ENCODE data around the gene NRBP1. TPM values are rescaled to one million over a fixed set of nuclear protein-coding genes. Genes with fewer than 3 reads are reported as not detected.

The NRBP1 gene
- 79.3 and 91.0 TPM in 2 replicates for total RNA-seq

DNA sequence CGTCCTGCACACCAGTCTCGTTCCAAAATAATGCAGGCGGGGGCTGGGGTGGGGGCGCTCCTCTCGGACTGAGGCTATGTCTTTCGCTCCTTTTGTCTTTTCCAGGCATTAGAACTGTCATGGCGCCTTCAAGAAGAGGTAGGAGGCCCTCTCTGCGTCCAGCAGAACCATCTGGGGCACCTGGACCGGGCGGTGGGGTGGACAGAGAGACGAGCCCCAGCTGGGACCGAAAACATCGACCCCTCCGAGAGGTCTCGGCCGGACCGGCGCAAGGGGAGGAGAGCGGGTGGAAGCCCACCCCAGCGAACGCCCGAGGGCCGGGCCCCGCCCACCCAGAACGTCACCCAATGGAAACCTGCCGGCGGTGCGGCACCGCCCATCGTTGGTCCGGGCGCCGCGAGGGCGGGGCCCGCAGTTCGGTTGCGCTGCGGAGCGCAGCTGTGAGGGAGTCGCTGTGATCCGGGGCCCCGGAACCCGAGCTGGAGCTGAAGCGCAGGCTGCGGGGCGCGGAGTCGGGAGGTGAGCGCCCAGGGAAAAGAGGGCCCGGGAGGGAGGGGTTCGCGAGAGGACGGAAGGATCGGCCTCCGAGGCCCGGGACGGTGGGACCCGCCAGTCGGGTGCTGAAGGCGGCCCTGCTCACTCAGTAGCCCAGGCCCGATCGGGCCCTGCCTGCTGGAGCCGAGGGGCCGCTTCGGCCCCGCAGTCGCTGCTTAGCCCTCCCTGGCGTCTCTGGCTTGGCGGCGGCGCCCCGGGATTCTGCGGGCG, at the start of gene NRBP1:
NRBP1 (plus strand) TSS at position 419 of the 765 bp plus-strand sequence. CDS start 4,643 bp downstream, outside the sequence.

DNA sequence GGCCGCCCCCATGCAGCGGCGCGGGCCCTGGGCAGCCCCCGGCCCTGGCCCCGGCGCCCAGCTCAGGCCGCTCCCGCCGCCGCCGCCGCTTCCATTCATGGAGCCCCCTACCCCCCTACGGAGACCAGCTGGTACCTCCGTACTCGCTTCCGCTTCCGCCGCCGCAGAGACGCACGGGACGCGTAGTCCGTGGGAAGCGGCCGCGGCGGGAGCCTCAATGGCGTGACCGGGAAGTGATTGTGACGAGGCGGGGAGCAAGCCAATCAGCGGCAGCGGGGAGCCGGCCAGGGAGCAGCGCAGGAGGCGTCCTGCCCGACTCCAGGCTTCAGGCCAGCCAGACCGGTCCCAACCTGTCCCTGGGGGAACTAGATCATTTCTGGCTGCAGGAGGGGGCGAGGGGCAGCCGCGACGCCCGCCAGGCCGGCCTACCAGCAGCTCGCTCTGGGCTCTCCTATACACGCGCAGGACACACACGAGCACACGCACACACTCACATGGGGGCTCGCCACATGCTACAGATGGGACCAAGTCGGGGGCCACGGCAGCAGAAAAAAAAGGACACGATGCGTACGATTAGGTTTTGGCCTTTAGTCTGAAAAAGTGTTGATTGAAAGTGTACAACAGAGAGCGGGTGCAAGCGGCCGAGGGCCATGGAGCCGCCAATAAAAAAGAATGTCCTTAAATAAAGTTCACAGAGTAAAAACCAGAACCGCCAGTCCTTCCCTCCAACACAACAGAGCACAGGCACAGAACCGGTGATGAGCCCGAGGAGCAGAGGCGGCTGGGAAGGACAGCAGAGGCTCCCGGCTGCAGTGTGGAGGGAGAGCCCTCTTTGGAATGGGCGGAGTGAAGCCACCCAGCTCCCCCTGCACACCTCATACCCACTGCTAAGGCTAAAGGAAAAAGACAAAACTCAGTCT, 47.5 kb upstream of the NRBP1 start, which contains the start of gene ZNF513:
ZNF513 (minus strand) TSS at position 109 of the 920 bp plus-strand sequence. CDS start 208 bp downstream, outside the sequence.

GRCh38 chr2:27409321-27410073, 18.9 kb upstream of the NRBP1 start, which contains the start of gene PPM1G:
TSS of gene PPM1G (minus strand) at chr2:27409591. CDS start at chr2:27409422, 169 bp downstream.

GRCh38 chr2:27441958-27442919, 13.8 kb downstream of the NRBP1 start, which contains the start of gene KRTCAP3:
TSS of gene KRTCAP3 (plus strand) at chr2:27442381. CDS start at chr2:27442413, 32 bp downstream.

DNA sequence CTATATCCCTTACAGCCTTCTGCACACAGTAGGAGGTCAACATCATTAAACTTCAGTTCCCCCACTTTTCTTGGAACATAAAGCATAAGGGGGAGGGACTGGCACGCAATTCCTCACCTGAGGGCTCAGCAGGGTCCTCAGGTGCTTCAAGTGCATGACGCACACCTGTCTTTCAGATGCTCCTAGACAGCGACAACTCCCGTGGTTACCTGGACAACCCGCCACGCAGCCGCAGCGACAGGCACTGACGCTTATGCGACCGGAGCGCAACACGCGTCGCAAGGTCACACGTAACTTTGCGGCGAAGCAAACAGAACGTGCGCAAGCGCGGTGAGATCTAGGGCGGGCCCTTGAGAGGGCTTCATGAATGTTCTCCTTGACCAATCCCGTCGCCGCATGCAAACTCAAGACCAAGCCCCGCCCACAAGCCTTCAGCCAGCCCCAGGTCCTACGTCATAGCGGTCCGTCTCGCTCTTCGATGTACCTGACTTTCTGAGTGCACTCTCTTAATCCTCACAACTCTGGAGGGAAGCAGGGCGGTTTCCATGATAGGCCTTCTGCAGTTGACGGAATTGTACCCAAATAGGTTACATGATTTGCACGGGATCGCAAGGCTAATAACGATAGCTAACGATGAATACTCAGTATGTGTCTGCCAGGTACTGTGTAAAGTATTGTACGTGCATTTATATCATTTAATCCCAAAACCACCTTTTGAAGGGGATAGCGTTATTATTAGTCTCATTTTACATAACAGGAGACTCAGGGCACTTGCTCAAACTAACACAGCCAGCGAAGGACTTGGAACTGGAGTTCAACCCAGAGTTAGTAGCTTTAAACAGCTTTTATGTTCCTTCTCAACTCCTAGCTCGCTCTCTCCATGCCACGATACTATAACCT, 61.3 kb downstream of the NRBP1 start, which contains the start of gene IFT172:
IFT172 (minus strand) TSS at position 246 of the 900 bp plus-strand sequence; CDS start at position 156, 90 bp downstream.

Other genes with a start within 250 kb of the NRBP1 start
- 170 and 171 TPM in 2 replicates for gene ATRAID, start 216.6 kb upstream of the NRBP1 start, total RNA-seq
- gene SLC5A6, start 216.4 kb upstream of the NRBP1 start, total RNA-seq = 15.8 and 19.3 TPM in 2 replicates
- gene CAD, start 211.3 kb upstream of the NRBP1 start, total RNA-seq = 31.2 and 41.0 TPM in 2 replicates
- not detected in 2 replicates for gene SLC30A3, start 165.6 kb upstream of the NRBP1 start, total RNA-seq
- gene DNAJC5G, start 153.2 kb upstream of the NRBP1 start, total RNA-seq = not detected in 2 replicates
- not detected in 2 replicates for gene TRIM54, start 146.2 kb upstream of the NRBP1 start, total RNA-seq
- gene UCN, start 120.2 kb upstream of the NRBP1 start, total RNA-seq = 0.35 and 2.0 TPM in 2 replicates
- 93.4 and 101 TPM in 2 replicates for gene MPV17, start 105.5 kb upstream of the NRBP1 start, total RNA-seq
- 24.5 and 24.8 TPM in 2 replicates for gene GTF3C2, start 71.9 kb upstream of the NRBP1 start, total RNA-seq
- gene EIF2B4, start 58.3 kb upstream of the NRBP1 start, total RNA-seq = 27.5 and 28.7 TPM in 2 replicates
- 134 and 146 TPM in 2 replicates for gene SNX17, start 58.0 kb upstream of the NRBP1 start, total RNA-seq
- 3.9 and 9.0 TPM in 2 replicates for gene ZNF513, start 47.9 kb upstream of the NRBP1 start, total RNA-seq
- gene PPM1G, start 19.0 kb upstream of the NRBP1 start, total RNA-seq = 49.5 and 66.2 TPM in 2 replicates
- 5.2 TPM in 1 of 2 replicates, not detected in the other for gene KRTCAP3, start 13.8 kb downstream of the NRBP1 start, total RNA-seq
- gene IFT172, start 61.1 kb downstream of the NRBP1 start, total RNA-seq = 13.5 and 20.7 TPM in 2 replicates
- gene FNDC4, start 66.6 kb downstream of the NRBP1 start, total RNA-seq = 15.2 and 17.4 TPM in 2 replicates
- 0.12 TPM in 1 of 2 replicates, not detected in the other for gene GCKR, start 68.2 kb downstream of the NRBP1 start, total RNA-seq
- 18.4 and 19.6 TPM in 2 replicates for gene ZNF512, start 154.4 kb downstream of the NRBP1 start, total RNA-seq
- gene CCDC121, start 200.4 kb downstream of the NRBP1 start, total RNA-seq = 2.6 and 4.2 TPM in 2 replicates
- 26.4 and 29.9 TPM in 2 replicates for gene GPN1, start 200.4 kb downstream of the NRBP1 start, total RNA-seq
- gene SUPT7L, start 235.0 kb downstream of the NRBP1 start, total RNA-seq = 14.0 and 20.8 TPM in 2 replicates
- 14.0 and 17.3 TPM in 2 replicates for gene SLC4A1AP, start 235.3 kb downstream of the NRBP1 start, total RNA-seq

Data from pericardium fibroblast (primary cell).